Choroid plexus epithelial cell (primary cell): ENCODE measurements around the gene MYH3.

ENCODE experiments used
- DNase-seq: peaks from one replicate; pipeline ENCODE4 v3.0.0-alpha.2; 2010; ENCODE audit warnings: low read depth
- H3K4me3 ChIP-seq: 2 replicates; pipeline ENCODE4 v1.5.1; 2011; ENCODE audit warnings: low read depth, mild to moderate bottlenecking, control low read depth, low read length, moderate library complexity
- CTCF ChIP-seq: conservative IDR thresholded peaks from 2 replicates; pipeline ENCODE4 v1.5.1; 2011; ENCODE audit warnings: low read depth, mild to moderate bottlenecking, control low read depth, inconsistent platforms, low read length, moderate library complexity

The MYH3 gene

GRCh38 chr17:10623737-10624338 lies 33.3 kb downstream of the MYH3 start:
- no peak for TF ChIP-seq CTCF
- H3K4me3 ChIP-seq = no peak overlapping the region
- DNase-seq = no peak

GRCh38 chr17:10622617-10623485 lies 34.3 kb downstream of the MYH3 start:
- H3K4me3 ChIP-seq = no peak overlapping the region
- DNase-seq = no peak
- no peak for TF ChIP-seq CTCF

GRCh38 chr17:10621397-10621796 lies 35.7 kb downstream of the MYH3 start:
- no peak overlapping the region for H3K4me3 ChIP-seq
- TF ChIP-seq CTCF = no peak
- no peak for DNase-seq

- no peak overlapping the region for H3K4me3 ChIP-seq
- DNase-seq = no peak
- no peak for TF ChIP-seq CTCF
Measured at GRCh38 chr17:10620823-10621222, 36.3 kb downstream of the MYH3 start.

- DNase-seq = peak; percentile 76
Measured at GRCh38 chr17:10618202-10618635, 38.9 kb downstream of the MYH3 start.

GRCh38 chr17:10617120-10617505 lies 40.0 kb downstream of the MYH3 start:
- no peak for TF ChIP-seq CTCF
- H3K4me3 ChIP-seq = no peak overlapping the region
- no peak for DNase-seq

More at GRCh38 chr17:10618202-10618635, 38.9 kb downstream of the MYH3 start:
- peak; percentile 98 for TF ChIP-seq CTCF
- H3K4me3 ChIP-seq = no peak overlapping the region
